Raji (cell line): ENCODE measurements around the gene KDM1B.
A peak's percentile ranks its signal among the peaks of the same experiment; 100 is the strongest.

Experiments used
- POLR2A ChIP-seq: IDR thresholded peaks from 2 replicates; pipeline ENCODE4 v1.6.1; 2011; ENCODE audit warnings: low read depth, low read length, control low read depth; ENCODE audit not compliant: insufficient read depth

KDM1B gene

GRCh38 chr6:18263418-18264218 is 108.4 kb downstream of the KDM1B start:
- no peak for TF ChIP-seq POLR2A

- peak; percentile 55 for TF ChIP-seq POLR2A
These were observed 109.1 kb downstream of the KDM1B start, which contains the start of gene DEK for GRCh38 chr6:18264219-18264922. TSS of gene DEK (minus strand) at chr6:18264530. CDS start at chr6:18263987, 543 bp downstream.

- TF ChIP-seq POLR2A = no peak; the same call in 1 of the 2 replicates
These were observed 109.7 kb downstream of the KDM1B start for GRCh38 chr6:18264923-18265377.

- TF ChIP-seq POLR2A = no peak
These were observed 110.7 kb downstream of the KDM1B start for GRCh38 chr6:18265787-18266522.

GRCh38 chr6:18266523-18266912 is 111.3 kb downstream of the KDM1B start:
- TF ChIP-seq POLR2A = no peak

GRCh38 chr6:18268066-18268465 is 112.8 kb downstream of the KDM1B start:
- no peak for TF ChIP-seq POLR2A

- TF ChIP-seq POLR2A = no peak
These were observed 114.0 kb downstream of the KDM1B start for GRCh38 chr6:18269253-18269652.

- no peak for TF ChIP-seq POLR2A
These were observed 114.5 kb downstream of the KDM1B start for GRCh38 chr6:18269717-18270116.

GRCh38 chr6:18270216-18270615 is 115.0 kb downstream of the KDM1B start:
- no peak for TF ChIP-seq POLR2A
